Smooth muscle cell (in vitro differentiated cells): ENCODE results near the gene LTO1. TPM values are rescaled to one million over a fixed set of nuclear protein-coding genes. Genes with fewer than 3 reads are reported as not detected.
A peak's percentile ranks its signal among the peaks of the same experiment; 100 is the strongest.

Experiments used
- DNase-seq: peaks from one replicate; lab custom pipeline; 2025; ENCODE audit not compliant: unreplicated experiment; lab: John Stamatoyannopoulos, UW
- H2AFZ ChIP-seq: fragments of 200-600 bp; sonication (generic); 2 replicates; pipeline ENCODE4 v1.6.0; 2016; ENCODE audit warnings: antibody characterized with exemption, low read depth, mild to moderate bottlenecking
- H3F3A ChIP-seq: fragments of 200-600 bp; sonication (generic); 2 replicates; pipeline ENCODE4 v1.6.0; 2017; ENCODE audit warnings: antibody characterized with exemption, low read depth
- H3K27ac ChIP-seq: fragments of 200-600 bp; sonication (generic); 2 replicates; pipeline ENCODE4 v1.5.1; 2016; ENCODE audit warnings: low read depth, mild to moderate bottlenecking
- H3K27me3 ChIP-seq: fragments of 200-600 bp; sonication (generic); 2 replicates; pipeline ENCODE4 v1.6.1; 2016; ENCODE audit warnings: low read depth, mild to moderate bottlenecking
- H3K36me3 ChIP-seq: fragments of 200-600 bp; sonication (generic); 2 replicates; pipeline ENCODE4 v1.5.1; 2016; ENCODE audit warnings: low read depth
- H3K4me1 ChIP-seq: fragments of 200-600 bp; sonication (generic); 2 replicates; pipeline ENCODE4 v1.5.1; 2016; ENCODE audit warnings: low read depth
- H3K4me2 ChIP-seq: fragments of 200-600 bp; sonication (generic); 2 replicates; pipeline ENCODE4 v1.6.0; 2016; ENCODE audit warnings: mild to moderate bottlenecking
- H3K4me3 ChIP-seq: fragments of 200-600 bp; sonication (generic); 2 replicates; pipeline ENCODE4 v1.5.1; 2016; ENCODE audit warnings: mild to moderate bottlenecking
- H3K79me2 ChIP-seq: fragments of 200-600 bp; sonication (generic); 2 replicates; pipeline ENCODE4 v1.6.0; 2016; ENCODE audit warnings: low read depth, mild to moderate bottlenecking
- H3K9ac ChIP-seq: fragments of 200-600 bp; sonication (generic); 2 replicates; pipeline ENCODE4 v1.6.0; 2016; ENCODE audit warnings: low read depth
- H3K9me3 ChIP-seq: fragments of 200-600 bp; sonication (generic); replicated peaks from 2 replicates; pipeline ENCODE4 v1.5.1; 2016; ENCODE audit warnings: low read depth
- H4K20me1 ChIP-seq: fragments of 200-600 bp; sonication (generic); 2 replicates; pipeline ENCODE4 v1.6.0; 2016; ENCODE audit warnings: low read depth
- CTCF ChIP-seq: fragments of 200-600 bp; sonication (generic); IDR thresholded peaks from 2 replicates; pipeline ENCODE4 v1.5.1; 2017; ENCODE audit warnings: borderline replicate concordance, mild to moderate bottlenecking, antibody characterized with exemption; ENCODE audit not compliant: insufficient read depth, poor library complexity, severe bottlenecking
- WGBS: methylation state at CpG from one replicate; pipeline ENCODE4 v1.1.7; 2016; ENCODE audit warnings: low lambda C conversion rate; 5-methylcytosine and 5-hydroxymethylcytosine counted together
- polyA plus RNA-seq: library from polyadenylated mRNA; unstranded; fragments of >200 nt; fragmentation: Nextera tagmentation; extraction: Ambion mirVana; gene quantifications from 2 replicates; pipeline ENCODE4 v1.2.1, GENCODE V29; 2016
- total RNA-seq: library from RNA; depleted of rRNA; stranded (reverse); fragments of >200 nt; gene quantifications from 2 replicates; pipeline ENCODE4 v1.2.3, GENCODE V29; 2014

Gene LTO1
- total and polyA plus RNA-seq, 2 experiments from 2014 or later, result 8.0 to 17.3 TPM

- Histone ChIP-seq H3K36me3 (no peaks in the 10 kb centered on the region), H3K27me3 (no peaks in the 10 kb centered on the region), H3K27ac (peak overlapping the region; percentile 91), H3K4me3 (peak overlapping the region; percentile 93), H2AFZ (no peak overlapping the region), H3K4me2 (peak overlapping the region; percentile 96), H3K79me2 (peaks cover 72% of the 10 kb centered on the region), H3K4me1 (peaks cover 35% of the 10 kb centered on the region), H3K9ac (peak overlapping the region; percentile 98), H4K20me1 (peaks cover 56% of the 10 kb centered on the region), H3F3A (peaks cover 13% of the 10 kb centered on the region), H3K9me3 (no peaks in the 10 kb centered on the region)
- WGBS, result 6% methylated on average over 15 of the region's 40 CpGs
- TF ChIP-seq CTCF, result no peak
- no peak for DNase-seq
These were observed 32.6 kb downstream of the LTO1 start for GRCh38 chr11:69642549-69642912.

- Histone ChIP-seq H3K27ac (peak overlapping the region; percentile 91), H3F3A (peaks cover 14% of the 10 kb centered on the region), H4K20me1 (peaks cover 50% of the 10 kb centered on the region), H3K79me2 (peaks cover 68% of the 10 kb centered on the region), H3K4me2 (peak overlapping the region; percentile 96), H3K4me1 (peaks cover 40% of the 10 kb centered on the region), H3K4me3 (peak overlapping the region; percentile 93), H3K27me3 (no peaks in the 10 kb centered on the region), H2AFZ (no peak overlapping the region), H3K9ac (peak overlapping the region; percentile 98), H3K9me3 (no peaks in the 10 kb centered on the region), H3K36me3 (no peaks in the 10 kb centered on the region)
- TF ChIP-seq CTCF, result no peak
- 1% methylated on average over 57 of the region's 68 CpGs for WGBS
- no peak for DNase-seq
These were observed 33.2 kb downstream of the LTO1 start for GRCh38 chr11:69641681-69642548.

- no peaks in the 10 kb centered on the region for H3K9me3 ChIP-seq
- peaks cover 16% of the 10 kb centered on the region for H3F3A ChIP-seq
- H3K9ac ChIP-seq, result peak within 1 kb of the TSS; percentile 98
- H3K4me1 ChIP-seq, result peaks cover 42% of the 10 kb centered on the region
- peak within 1 kb of the TSS; percentile 93 for H3K4me3 ChIP-seq
- no peak for TF ChIP-seq CTCF
- H4K20me1 ChIP-seq, result peaks cover 42% of the 10 kb centered on the region
- peak; percentile 47 for DNase-seq
- H3K36me3 ChIP-seq, result no peaks in the 10 kb centered on the region
- H2AFZ ChIP-seq, result peak within 1 kb of the TSS; percentile 77
- no peaks in the 10 kb centered on the region for H3K27me3 ChIP-seq
- under 1% methylated on average over 48 of the region's 49 CpGs for WGBS
- peaks cover 62% of the 10 kb centered on the region for H3K79me2 ChIP-seq
- H3K27ac ChIP-seq, result peak within 1 kb of the TSS; percentile 91
- peak within 1 kb of the TSS; percentile 96 for H3K4me2 ChIP-seq
These were observed 34.1 kb downstream of the LTO1 start, which contains the start of gene CCND1 for GRCh38 chr11:69640995-69641581. CCND1 (plus strand) TSS chr11:69641156; CDS start chr11:69641314, 158 bp downstream.
